Forelimb muscle (tissue), 1 donor: Measurements from ENCODE around the gene ANTXR1. TPM values are rescaled to one million over a fixed set of nuclear protein-coding genes. Genes with fewer than 3 reads are reported as not detected.

Experiments
- DNase-seq: peaks from one replicate; pipeline ENCODE4 v3.0.0-alpha.2; 2013; ENCODE audit warnings: low read depth
- polyA plus RNA-seq: library from polyadenylated mRNA; unstranded; fragments of 120-200 nt; gene quantifications from one replicate; pipeline ENCODE4 v1.2.1, GENCODE V29; 2013; ENCODE audit not compliant: insufficient read length

The ANTXR1 gene
- polyA plus RNA-seq, 1 donor: 123 TPM

DNA sequence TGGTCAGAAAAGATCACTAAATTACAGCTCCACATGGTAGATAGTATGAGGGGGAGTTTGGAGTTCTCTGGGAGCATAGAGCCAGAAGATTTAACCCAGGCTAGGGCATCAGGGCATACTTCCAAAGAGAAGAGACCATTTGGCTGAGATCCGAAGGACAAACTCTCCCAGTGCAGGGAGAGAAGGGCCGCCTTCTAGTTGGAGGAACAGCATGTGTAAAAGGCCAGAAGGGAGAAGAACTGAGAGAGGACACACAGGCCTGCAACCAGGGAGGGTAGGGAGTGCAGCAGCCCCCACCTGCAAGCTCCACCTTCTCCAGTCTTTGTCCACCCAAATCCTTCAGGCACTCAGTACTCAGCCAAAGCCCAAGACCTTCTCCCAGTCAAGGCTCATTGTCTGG, 192.1 kb downstream of the ANTXR1 start:
- no peak for DNase-seq

- no peak for DNase-seq
Observed at GRCh38 chr2:69205491-69205890, 192.5 kb downstream of the ANTXR1 start.

DNA sequence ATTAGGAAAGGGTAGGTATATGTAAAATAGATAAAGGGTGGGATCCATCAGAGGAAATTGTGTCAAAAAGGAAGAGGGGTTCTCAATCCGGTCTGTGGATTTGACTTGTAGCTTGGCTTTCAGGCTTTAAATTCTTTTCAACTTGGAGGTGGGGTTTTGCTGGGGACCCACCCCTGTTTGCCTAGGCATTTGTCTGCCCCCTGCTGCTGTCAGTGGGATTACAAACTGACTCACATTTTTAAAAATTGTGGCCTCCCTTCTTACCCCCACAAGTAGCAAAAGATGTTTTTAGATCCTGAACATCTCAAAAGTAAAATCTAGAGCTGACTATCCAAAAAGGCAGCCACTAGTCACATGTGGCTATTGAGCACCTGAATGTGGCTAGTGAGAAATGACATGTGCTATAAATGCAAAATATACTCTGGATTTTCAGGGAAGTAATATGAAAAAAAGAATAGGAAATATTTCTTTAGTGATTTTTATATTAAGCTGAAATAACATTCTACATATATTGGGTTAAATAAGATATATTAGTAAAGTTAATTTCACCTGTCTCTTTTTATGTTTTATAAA, 195.1 kb downstream of the ANTXR1 start:
- no peak for DNase-seq

GRCh38 chr2:69209482-69209881, 196.5 kb downstream of the ANTXR1 start:
- DNase-seq: no peak

DNA sequence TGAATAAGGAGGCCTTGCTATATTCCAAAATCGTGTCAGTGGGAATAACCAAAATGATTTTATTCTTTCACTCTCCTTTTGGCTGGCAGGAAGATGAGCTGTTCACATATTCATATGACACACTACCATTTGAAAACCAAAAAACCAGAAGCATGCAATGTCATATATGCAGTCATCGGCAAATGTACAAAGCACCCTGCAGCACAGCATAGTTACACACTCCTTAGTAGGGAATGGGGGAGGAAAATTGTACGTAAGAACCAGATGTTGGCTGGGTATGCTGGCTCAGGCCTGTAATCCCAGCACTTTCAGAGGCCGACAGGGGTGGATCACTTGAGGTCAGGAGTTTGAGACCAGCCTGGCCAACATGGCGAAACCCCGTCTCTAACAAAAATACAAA, 197.4 kb downstream of the ANTXR1 start:
- DNase-seq: no peak

DNA sequence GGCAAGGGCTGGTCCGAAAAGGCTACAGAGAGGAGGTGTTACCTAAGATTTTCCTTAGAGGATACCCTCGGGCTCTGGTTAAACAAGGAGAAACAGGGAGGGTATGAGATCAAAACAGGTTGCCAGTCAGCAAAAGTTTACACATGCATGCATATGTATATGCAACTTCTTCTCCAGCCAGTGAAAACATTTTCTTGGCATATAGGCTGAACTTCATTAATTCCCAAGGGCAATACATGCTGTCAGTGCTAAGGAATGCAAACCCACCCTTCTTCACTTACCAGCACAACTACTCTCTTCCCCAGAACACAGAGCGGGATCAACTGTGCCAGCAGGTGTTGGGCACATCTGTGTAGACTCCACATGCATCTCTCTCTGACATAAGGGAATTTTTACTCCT, 198.1 kb downstream of the ANTXR1 start:
- no peak for DNase-seq

DNA sequence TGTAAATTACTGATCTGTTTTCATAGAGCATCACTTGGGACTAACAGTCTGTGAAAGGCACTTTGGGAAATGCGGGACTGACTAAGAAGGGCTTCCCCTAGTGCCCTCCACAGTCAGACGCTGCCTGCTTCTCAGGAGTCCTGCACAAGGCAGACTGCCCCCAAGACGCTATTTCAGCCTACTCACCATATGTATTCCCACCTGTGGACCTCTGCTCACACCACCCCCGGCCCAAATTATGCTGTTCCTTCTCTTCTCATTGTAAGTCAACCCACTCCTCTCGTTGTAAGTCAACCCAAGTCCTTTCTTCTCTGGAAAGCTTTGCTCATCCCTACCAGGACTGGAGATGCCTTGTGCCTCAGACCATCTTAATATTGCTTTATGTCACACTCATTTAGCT, 198.7 kb downstream of the ANTXR1 start:
- DNase-seq: no peak

- no peak for DNase-seq
Observed at GRCh38 chr2:69212238-69213028, 199.5 kb downstream of the ANTXR1 start.

GRCh38 chr2:69213201-69213600, 200.2 kb downstream of the ANTXR1 start:
- no peak for DNase-seq

DNA sequence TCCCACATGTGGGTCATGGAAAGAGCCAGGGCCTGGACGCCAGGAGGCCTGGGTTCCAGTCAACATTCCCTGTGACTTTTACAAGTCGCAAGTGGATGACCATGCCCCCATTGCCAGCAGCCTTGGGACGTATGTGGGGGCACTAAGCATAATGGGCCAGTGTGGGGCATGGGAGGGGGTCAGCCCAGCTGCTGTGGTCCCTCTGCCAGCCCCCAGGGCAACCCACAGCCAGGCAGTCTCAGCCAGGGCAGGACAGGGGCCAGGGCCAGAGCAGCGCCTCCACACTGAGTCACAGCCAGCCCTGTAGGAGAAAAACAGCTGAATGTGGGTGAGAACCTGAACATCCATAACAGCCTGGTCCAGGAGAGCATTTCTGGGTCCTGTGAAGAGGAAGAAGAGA, 200.8 kb downstream of the ANTXR1 start:
- no peak for DNase-seq

- no peak for DNase-seq
Observed at GRCh38 chr2:69214898-69215297, 201.9 kb downstream of the ANTXR1 start.

- peak; percentile 80 for DNase-seq
Observed at GRCh38 chr2:69216535-69217332, 203.8 kb downstream of the ANTXR1 start.

- DNase-seq: no peak
Observed at GRCh38 chr2:69217333-69218080, 204.5 kb downstream of the ANTXR1 start.

DNA sequence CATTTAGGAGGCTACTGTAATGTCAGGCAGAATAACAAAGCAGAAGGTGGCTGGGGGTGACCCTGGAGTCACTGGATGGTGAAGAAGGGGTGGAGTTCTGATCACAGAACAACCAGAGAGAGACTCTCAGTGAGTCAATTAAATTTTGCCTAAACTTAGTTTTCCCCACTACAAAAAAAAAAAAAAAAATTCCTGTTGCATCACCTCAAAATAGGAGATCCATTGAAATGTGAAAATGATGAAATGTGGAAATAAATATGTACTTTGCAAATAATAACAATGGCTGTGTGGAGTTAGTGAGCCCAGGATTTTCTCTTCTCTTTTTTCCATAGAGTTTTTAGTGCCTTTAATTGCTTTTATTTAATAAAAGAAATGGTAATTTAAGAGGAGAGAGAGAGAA, 208.5 kb downstream of the ANTXR1 start:
- no peak for DNase-seq

DNA sequence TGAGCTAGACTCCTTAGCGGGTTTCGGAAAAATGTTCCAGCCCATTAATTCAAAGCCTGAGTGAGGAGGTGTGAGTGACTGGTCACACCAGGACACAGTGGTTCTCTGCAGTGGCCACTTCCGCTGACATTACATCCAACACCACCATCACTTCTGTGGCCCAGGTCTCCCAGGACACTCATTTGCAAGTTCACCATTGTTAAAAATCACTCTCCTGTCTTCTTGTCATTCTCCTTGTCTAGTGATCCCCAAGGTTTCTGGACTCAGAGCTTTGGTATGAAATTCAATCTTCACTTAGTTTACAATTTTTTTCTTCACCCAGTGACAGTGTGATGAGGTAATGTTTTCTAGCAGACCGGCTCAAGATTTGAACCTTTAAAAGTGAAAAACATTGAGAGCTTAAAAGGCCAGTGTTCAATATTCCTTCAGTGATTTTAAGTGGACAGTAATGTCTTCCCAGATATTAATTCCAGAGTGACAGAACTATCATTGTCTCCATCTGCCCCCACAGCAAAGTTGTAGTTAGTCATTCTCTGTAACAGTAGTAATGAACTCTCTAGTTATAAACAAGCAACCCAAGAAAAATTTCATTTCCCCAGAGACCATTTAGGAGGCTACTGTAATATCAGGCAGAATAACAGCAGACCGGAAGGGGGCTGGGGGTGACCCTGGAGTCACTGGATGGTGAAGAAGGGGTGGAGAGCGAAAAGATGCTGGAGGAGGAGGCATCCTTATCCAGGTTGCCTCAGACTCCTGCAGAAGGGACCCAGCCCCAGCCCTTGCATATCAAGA, 209.2 kb downstream of the ANTXR1 start:
- no peak for DNase-seq

GRCh38 chr2:69222953-69223658, 210.1 kb downstream of the ANTXR1 start:
- DNase-seq: no peak

DNA sequence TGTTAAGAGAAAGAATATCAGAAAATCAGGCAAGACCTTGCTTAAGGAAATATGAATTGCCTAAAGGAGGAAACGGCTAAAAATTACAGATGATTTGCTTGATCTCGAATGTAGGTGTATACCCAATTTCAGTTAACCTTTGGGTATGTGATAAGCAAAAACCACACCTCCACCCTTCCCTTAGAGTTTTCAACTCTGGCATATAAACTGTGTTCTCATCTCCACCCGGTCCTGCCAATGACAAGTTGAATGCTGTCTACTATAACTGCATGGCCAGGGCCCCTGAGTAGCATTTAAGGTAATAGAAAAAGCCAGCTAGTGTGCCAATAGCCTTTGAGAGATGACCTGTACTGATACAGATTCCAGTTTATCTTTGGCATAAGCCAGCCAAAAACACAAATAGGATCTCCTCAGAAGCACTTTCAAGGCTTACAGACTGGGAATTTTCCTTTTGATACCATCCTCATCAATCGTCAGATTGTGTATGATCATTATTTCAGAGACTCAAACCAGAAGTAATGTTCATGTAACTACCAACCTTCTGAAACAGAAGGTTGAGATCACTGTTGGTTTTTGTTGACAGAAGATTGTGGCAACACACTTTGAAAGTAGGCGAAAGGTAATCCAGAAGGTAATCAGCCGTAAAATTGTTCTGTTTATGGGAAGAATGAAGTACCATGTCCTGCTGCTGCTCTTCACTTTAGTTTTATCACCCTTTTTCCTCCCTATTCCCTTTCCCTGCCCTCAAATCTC, 211.0 kb downstream of the ANTXR1 start:
- no peak for DNase-seq

- no peak for DNase-seq
Observed at GRCh38 chr2:69224512-69224837, 211.5 kb downstream of the ANTXR1 start.

DNA sequence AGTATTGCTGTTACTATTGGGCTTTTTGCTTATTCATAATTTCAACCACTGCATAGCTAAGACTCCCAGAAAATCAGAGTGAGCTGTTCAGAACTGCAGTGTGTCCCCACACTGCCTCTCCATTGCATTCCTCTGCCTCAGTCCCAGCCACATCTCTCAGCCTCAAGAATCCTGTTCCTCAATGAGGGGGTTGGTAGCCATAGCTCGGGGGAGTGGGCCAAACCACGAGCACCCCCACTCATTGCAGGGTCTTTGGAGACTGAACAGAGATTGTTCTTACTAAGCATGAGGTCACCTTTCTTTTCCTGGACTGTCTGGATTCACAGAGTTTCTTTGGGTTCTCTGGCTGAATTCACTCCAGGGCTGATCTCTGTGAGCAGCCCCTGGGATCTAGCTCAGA, 213.0 kb downstream of the ANTXR1 start:
- no peak for DNase-seq

DNA sequence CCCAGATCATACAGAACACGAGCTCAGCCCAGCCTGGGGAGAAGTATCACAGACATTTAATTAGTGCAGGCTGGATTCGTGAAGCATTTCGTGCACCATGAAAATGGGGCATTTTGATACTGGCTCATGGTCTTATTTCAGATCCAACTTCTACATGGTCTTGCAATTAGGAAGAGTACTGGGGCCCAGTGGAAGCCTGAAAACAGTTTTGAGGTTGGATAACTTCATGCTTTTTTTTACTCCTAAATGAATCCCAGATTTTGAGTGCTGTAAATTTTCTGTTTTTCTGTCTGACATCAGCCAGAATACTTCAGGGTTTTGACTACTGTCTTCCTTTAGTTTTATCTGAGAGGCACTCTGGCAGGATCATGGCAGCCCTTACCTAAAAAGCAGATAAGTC, 213.9 kb downstream of the ANTXR1 start:
- DNase-seq: no peak
